GM23338 (cell line): Measurements from ENCODE around the gene NDUFA11. TPM values are rescaled to one million over a fixed set of nuclear protein-coding genes. Genes with fewer than 3 reads are reported as not detected.

Source experiments
- ATAC-seq: fragments of 200-7000 bp; cut with Tn5 transposase; 3 replicates; pipeline ENCODE4 v1.9.1; 2020
- DNase-seq: peaks from one replicate; pipeline ENCODE4 v3.0.0-alpha.2; 2015; ENCODE audit warnings: low spot score
- H2AFZ ChIP-seq: fragments of 200-600 bp; sonication (generic); 2 replicates; pipeline ENCODE4 v1.8.0; 2016; ENCODE audit warnings: antibody characterized with exemption, mild to moderate bottlenecking, moderate library complexity
- H3F3A ChIP-seq: fragments of 200-600 bp; sonication (generic); replicated peaks from 2 replicates; pipeline ENCODE4 v1.8.0; 2017; ENCODE audit warnings: antibody characterized with exemption, mixed run types, low read depth
- H3K27ac ChIP-seq: fragments of 200-600 bp; sonication (generic); 2 replicates; pipeline ENCODE4 v1.6.1; 2016; ENCODE audit warnings: low read depth
- H3K27me3 ChIP-seq: fragments of 200-600 bp; sonication (generic); 2 replicates; pipeline ENCODE4 v1.8.0; 2016; ENCODE audit warnings: mild to moderate bottlenecking, mixed run types, moderate library complexity; ENCODE audit not compliant: insufficient read depth
- H3K36me3 ChIP-seq: fragments of 200-600 bp; sonication (generic); 2 replicates; pipeline ENCODE4 v1.8.0; 2016; ENCODE audit warnings: mild to moderate bottlenecking; ENCODE audit not compliant: insufficient read depth
- H3K4me1 ChIP-seq: fragments of 200-600 bp; sonication (generic); 2 replicates; pipeline ENCODE4 v1.8.0; 2016; ENCODE audit warnings: mild to moderate bottlenecking, moderate library complexity; ENCODE audit not compliant: insufficient read depth
- H3K4me2 ChIP-seq: fragments of 200-600 bp; sonication (generic); 2 replicates; pipeline ENCODE4 v1.7.1; 2017; ENCODE audit warnings: mixed run types
- H3K4me3 ChIP-seq: fragments of 200-600 bp; sonication (generic); 2 replicates; pipeline ENCODE4 v1.6.1; 2016; ENCODE audit warnings: mixed run types
- H3K79me2 ChIP-seq: fragments of 200-600 bp; sonication (generic); replicated peaks from 2 replicates; pipeline ENCODE4 v1.8.0; 2017; ENCODE audit warnings: mild to moderate bottlenecking; ENCODE audit not compliant: insufficient read depth
- H3K9me2 ChIP-seq: fragments of 200-600 bp; sonication (generic); 2 replicates; pipeline ENCODE4 v1.8.0; 2017; ENCODE audit not compliant: insufficient read depth
- H4K20me1 ChIP-seq: fragments of 200-600 bp; sonication (generic); replicated peaks from 2 replicates; pipeline ENCODE4 v1.8.0; 2017; ENCODE audit warnings: mild to moderate bottlenecking; ENCODE audit not compliant: insufficient read depth
- H3K27ac Mint-ChIP-seq: 2 replicates; pipeline ENCODE4 v1.8.0; 2020; ENCODE audit warnings: inconsistent platforms, mild to moderate bottlenecking, moderate library complexity, mixed read lengths
- H3K27me3 Mint-ChIP-seq: 3 replicates; pipeline ENCODE4 v1.8.0; 2022; ENCODE audit warnings: low read depth, mild to moderate bottlenecking, moderate library complexity, mixed read lengths, inconsistent platforms; ENCODE audit not compliant: insufficient read depth, poor library complexity
- H3K36me3 Mint-ChIP-seq: 3 replicates; pipeline ENCODE4 v1.8.0; 2021; ENCODE audit warnings: low read depth, mild to moderate bottlenecking, inconsistent platforms, moderate library complexity, mixed read lengths
- H3K4me1 Mint-ChIP-seq: 3 replicates; pipeline ENCODE4 v1.8.0; 2020; ENCODE audit warnings: mild to moderate bottlenecking, inconsistent platforms, mixed read lengths
- H3K4me3 Mint-ChIP-seq: 3 replicates; pipeline ENCODE4 v1.8.0; 2021; ENCODE audit warnings: moderate library complexity, mild to moderate bottlenecking, inconsistent platforms, mixed read lengths
- H3K9me3 Mint-ChIP-seq: 3 replicates; pipeline ENCODE4 v1.8.0; 2020; ENCODE audit warnings: moderate library complexity, mild to moderate bottlenecking, inconsistent platforms, mixed read lengths
- CREB1 ChIP-seq: fragments of 250-450 bp; sonication (Bioruptor Pico); IDR thresholded peaks from 2 replicates; pipeline ENCODE4 v1.5.0; 2020; ENCODE audit warnings: low read depth, mild to moderate bottlenecking, moderate library complexity
- EZH2 ChIP-seq: fragments of 200-600 bp; sonication (generic); IDR thresholded peaks from one replicate; pipeline ENCODE4 v1.8.0; 2017; ENCODE audit warnings: antibody characterized with exemption, mild to moderate bottlenecking, low read depth; ENCODE audit not compliant: unreplicated experiment
- EZH2phosphoT487 ChIP-seq: fragments of 200-600 bp; sonication (generic); IDR thresholded peaks from one replicate; pipeline ENCODE4 v1.8.1; 2018; ENCODE audit warnings: antibody characterized with exemption; ENCODE audit not compliant: unreplicated experiment
- JUNB ChIP-seq: IDR thresholded peaks from one replicate; pipeline ENCODE4 v1.6.1; 2016; ENCODE audit warnings: antibody characterized with exemption; ENCODE audit not compliant: unreplicated experiment
- NANOG ChIP-seq: IDR thresholded peaks from 2 replicates; pipeline ENCODE4 v1.6.1; 2016; ENCODE audit warnings: antibody characterized with exemption, borderline replicate concordance
- STAT1 ChIP-seq: IDR thresholded peaks from one replicate; pipeline ENCODE4 v1.6.1; 2016; ENCODE audit warnings: antibody characterized with exemption; ENCODE audit not compliant: unreplicated experiment
- ZNF114 ChIP-seq: fragments of 250-450 bp; sonication (Bioruptor Pico); IDR thresholded peaks from 2 replicates; pipeline ENCODE4 v1.5.0; 2020; ENCODE audit warnings: mild to moderate bottlenecking, moderate library complexity
- polyA plus RNA-seq: library from polyadenylated mRNA; unstranded; fragments of >200 nt; fragmentation: Nextera tagmentation; extraction: Ambion mirVana; gene quantifications from 2 replicates; pipeline ENCODE4 v1.2.1, GENCODE V29; 2016
- total RNA-seq: library from RNA; depleted of rRNA; stranded (reverse); fragments of >200 nt; shearing (Covaris generic); gene quantifications from 2 replicates; pipeline ENCODE4 v1.2.3, GENCODE V29; 2014
- TF ChIP-seq, protein P1 (sequence below): IDR thresholded peaks from 2 replicates; pipeline ENCODE4 v1.6.1; 2016; ENCODE audit warnings: antibody characterized with exemption
- TF ChIP-seq, protein P2 (sequence below): IDR thresholded peaks from one replicate; pipeline ENCODE4 v1.6.1; 2018; ENCODE audit warnings: antibody characterized with exemption; ENCODE audit not compliant: unreplicated experiment
- TF ChIP-seq, protein P3 (sequence below): fragments of 250-450 bp; sonication (Bioruptor Pico); IDR thresholded peaks from 2 replicates; pipeline ENCODE4 v1.5.0; 2020; ENCODE audit warnings: mild to moderate bottlenecking, moderate library complexity

Gene NDUFA11
- total and polyA plus RNA-seq, 2 experiments from 2014 or later: 171 to 523 TPM

DNA sequence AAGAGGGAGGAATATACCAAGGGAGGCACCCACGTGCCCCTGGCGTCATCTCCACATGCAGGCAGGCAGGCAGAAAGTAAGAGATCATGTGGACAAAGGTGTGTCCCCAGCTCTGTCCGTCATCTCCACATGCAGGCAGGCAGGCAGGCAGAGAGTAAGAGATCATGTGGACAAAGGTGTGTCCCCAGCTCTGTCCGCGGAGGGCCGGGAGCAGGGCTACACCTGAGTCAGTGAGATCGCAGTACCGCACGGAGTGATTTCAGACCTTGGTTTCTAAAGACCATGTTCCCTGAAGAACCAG lies 32.7 kb upstream of the NDUFA11 start (continued):
- TF ChIP-seq, protein P1, sequence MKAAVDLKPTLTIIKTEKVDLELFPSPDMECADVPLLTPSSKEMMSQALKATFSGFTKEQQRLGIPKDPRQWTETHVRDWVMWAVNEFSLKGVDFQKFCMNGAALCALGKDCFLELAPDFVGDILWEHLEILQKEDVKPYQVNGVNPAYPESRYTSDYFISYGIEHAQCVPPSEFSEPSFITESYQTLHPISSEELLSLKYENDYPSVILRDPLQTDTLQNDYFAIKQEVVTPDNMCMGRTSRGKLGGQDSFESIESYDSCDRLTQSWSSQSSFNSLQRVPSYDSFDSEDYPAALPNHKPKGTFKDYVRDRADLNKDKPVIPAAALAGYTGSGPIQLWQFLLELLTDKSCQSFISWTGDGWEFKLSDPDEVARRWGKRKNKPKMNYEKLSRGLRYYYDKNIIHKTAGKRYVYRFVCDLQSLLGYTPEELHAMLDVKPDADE: no peak
- TF ChIP-seq CREB1 (CRISPR knock-in tag) (no peak), EZH2 (no peak)
- TF ChIP-seq, protein P2, sequence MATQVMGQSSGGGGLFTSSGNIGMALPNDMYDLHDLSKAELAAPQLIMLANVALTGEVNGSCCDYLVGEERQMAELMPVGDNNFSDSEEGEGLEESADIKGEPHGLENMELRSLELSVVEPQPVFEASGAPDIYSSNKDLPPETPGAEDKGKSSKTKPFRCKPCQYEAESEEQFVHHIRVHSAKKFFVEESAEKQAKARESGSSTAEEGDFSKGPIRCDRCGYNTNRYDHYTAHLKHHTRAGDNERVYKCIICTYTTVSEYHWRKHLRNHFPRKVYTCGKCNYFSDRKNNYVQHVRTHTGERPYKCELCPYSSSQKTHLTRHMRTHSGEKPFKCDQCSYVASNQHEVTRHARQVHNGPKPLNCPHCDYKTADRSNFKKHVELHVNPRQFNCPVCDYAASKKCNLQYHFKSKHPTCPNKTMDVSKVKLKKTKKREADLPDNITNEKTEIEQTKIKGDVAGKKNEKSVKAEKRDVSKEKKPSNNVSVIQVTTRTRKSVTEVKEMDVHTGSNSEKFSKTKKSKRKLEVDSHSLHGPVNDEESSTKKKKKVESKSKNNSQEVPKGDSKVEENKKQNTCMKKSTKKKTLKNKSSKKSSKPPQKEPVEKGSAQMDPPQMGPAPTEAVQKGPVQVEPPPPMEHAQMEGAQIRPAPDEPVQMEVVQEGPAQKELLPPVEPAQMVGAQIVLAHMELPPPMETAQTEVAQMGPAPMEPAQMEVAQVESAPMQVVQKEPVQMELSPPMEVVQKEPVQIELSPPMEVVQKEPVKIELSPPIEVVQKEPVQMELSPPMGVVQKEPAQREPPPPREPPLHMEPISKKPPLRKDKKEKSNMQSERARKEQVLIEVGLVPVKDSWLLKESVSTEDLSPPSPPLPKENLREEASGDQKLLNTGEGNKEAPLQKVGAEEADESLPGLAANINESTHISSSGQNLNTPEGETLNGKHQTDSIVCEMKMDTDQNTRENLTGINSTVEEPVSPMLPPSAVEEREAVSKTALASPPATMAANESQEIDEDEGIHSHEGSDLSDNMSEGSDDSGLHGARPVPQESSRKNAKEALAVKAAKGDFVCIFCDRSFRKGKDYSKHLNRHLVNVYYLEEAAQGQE: no peak

DNA sequence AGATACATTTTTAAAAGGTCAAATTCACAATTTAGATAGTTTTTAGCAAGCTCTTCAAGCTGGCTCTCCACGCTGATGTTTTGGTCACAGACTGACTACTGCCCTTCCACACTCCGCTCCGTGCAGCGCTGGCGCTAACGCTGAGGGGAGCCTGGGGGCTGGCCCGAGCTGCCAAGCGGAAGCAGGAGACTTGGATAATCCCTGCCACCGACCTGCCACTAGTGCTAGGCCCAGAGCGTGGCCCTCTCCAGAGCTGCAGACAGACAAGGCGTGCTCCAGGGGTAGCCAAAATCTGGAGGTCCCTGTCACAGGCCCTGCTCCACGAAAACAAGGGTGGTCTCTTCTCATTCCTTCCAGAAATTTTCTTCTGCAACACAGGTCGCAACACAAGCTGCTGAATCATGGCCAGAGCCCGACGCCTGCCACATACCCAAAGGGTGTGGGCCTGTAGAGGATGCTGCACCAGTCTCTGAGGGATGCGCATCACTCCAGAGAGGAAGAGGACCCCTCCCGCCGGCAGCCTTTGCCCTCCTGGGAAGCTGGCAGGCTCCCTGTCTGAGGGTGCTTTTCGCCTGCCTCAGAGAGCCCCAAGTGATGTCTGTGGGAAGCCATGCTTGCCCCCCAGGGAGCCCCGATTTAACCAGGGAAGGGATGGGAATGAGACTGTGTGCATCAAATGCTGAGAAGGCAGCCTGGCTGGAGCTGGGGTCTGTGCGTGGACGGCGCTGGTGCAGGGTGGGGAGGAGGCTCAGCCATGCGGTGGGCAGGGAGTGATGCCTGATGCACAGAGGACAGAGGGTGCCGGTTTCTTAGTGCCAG lies 32.1 kb upstream of the NDUFA11 start:
- H3K27me3 ChIP-seq: no peaks in the 10 kb centered on the region
- peaks cover 24% of the 10 kb centered on the region; the same call in 1 of the 2 replicates for H4K20me1 ChIP-seq
- H3K4me1 Mint-ChIP-seq: peaks cover 5% of the 10 kb centered on the region; the same call in 1 of the 3 replicates
- peaks cover 46% of the 10 kb centered on the region for H3K36me3 Mint-ChIP-seq
- peaks cover 8% of the 10 kb centered on the region; the same call in 1 of the 2 replicates for H3K36me3 ChIP-seq
- peaks cover 40% of the 10 kb centered on the region for H3K79me2 ChIP-seq
- no peaks in the 10 kb centered on the region for H3F3A ChIP-seq
- ATAC-seq: no peak
- H3K4me2 ChIP-seq: no peak overlapping the region
- peak overlapping the region; percentile 80 for H3K27ac Mint-ChIP-seq
- H3K4me3 Mint-ChIP-seq: no peak overlapping the region
- no peak overlapping the region for H3K4me3 ChIP-seq
- peaks cover 18% of the 10 kb centered on the region for H3K27me3 Mint-ChIP-seq
- DNase-seq: no peak
- H2AFZ ChIP-seq: no peak overlapping the region
- no peaks in the 10 kb centered on the region for H3K9me3 Mint-ChIP-seq
- H3K9me2 ChIP-seq: no peaks in the 10 kb centered on the region
- no peaks in the 10 kb centered on the region for H3K4me1 ChIP-seq
- H3K27ac ChIP-seq: no peak overlapping the region
- TF ChIP-seq ZNF114 (no peak), NANOG (no peak), EZH2phosphoT487 (no peak), JUNB (no peak), STAT1 (no peak)
- TF ChIP-seq, protein P2: no peak
- TF ChIP-seq, protein P3, sequence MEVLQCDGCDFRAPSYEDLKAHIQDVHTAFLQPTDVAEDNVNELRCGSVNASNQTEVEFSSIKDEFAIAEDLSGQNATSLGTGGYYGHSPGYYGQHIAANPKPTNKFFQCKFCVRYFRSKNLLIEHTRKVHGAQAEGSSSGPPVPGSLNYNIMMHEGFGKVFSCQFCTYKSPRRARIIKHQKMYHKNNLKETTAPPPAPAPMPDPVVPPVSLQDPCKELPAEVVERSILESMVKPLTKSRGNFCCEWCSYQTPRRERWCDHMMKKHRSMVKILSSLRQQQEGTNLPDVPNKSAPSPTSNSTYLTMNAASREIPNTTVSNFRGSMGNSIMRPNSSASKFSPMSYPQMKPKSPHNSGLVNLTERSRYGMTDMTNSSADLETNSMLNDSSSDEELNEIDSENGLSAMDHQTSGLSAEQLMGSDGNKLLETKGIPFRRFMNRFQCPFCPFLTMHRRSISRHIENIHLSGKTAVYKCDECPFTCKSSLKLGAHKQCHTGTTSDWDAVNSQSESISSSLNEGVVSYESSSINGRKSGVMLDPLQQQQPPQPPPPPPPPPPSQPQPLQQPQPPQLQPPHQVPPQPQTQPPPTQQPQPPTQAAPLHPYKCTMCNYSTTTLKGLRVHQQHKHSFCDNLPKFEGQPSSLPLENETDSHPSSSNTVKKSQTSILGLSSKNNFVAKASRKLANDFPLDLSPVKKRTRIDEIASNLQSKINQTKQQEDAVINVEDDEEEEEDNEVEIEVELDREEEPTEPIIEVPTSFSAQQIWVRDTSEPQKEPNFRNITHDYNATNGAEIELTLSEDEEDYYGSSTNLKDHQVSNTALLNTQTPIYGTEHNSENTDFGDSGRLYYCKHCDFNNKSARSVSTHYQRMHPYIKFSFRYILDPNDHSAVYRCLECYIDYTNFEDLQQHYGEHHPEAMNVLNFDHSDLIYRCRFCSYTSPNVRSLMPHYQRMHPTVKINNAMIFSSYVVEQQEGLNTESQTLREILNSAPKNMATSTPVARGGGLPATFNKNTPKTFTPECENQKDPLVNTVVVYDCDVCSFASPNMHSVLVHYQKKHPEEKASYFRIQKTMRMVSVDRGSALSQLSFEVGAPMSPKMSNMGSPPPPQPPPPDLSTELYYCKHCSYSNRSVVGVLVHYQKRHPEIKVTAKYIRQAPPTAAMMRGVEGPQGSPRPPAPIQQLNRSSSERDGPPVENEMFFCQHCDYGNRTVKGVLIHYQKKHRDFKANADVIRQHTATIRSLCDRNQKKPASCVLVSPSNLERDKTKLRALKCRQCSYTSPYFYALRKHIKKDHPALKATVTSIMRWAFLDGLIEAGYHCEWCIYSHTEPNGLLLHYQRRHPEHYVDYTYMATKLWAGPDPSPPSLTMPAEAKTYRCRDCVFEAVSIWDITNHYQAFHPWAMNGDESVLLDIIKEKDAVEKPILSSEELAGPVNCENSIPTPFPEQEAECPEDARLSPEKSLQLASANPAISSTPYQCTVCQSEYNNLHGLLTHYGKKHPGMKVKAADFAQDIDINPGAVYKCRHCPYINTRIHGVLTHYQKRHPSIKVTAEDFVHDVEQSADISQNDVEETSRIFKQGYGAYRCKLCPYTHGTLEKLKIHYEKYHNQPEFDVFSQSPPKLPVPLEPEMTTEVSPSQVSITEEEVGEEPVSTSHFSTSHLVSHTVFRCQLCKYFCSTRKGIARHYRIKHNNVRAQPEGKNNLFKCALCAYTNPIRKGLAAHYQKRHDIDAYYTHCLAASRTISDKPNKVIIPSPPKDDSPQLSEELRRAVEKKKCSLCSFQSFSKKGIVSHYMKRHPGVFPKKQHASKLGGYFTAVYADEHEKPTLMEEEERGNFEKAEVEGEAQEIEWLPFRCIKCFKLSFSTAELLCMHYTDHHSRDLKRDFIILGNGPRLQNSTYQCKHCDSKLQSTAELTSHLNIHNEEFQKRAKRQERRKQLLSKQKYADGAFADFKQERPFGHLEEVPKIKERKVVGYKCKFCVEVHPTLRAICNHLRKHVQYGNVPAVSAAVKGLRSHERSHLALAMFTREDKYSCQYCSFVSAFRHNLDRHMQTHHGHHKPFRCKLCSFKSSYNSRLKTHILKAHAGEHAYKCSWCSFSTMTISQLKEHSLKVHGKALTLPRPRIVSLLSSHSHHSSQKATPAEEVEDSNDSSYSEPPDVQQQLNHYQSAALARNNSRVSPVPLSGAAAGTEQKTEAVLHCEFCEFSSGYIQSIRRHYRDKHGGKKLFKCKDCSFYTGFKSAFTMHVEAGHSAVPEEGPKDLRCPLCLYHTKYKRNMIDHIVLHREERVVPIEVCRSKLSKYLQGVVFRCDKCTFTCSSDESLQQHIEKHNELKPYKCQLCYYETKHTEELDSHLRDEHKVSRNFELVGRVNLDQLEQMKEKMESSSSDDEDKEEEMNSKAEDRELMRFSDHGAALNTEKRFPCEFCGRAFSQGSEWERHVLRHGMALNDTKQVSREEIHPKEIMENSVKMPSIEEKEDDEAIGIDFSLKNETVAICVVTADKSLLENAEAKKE (CRISPR knock-in tag): no peak
